H9 (cell line): ENCODE results near the gene ITIH5. TPM values are rescaled to one million over a fixed set of nuclear protein-coding genes. Genes with fewer than 3 reads are reported as not detected.

Experiments
- DNase-seq: peaks from one replicate; pipeline ENCODE4 v3.0.0-alpha.2; 2017
- H2AFZ ChIP-seq: one replicate; pipeline ENCODE4 v1.6.1; 2013; ENCODE audit warnings: mild to moderate bottlenecking, low read length, control low read depth, moderate library complexity
- H2AK5ac ChIP-seq: 2 replicates; pipeline ENCODE4 v1.6.1; 2013; ENCODE audit warnings: low read length, control low read depth, mixed read lengths; ENCODE audit not compliant: insufficient read length
- H2BK120ac ChIP-seq: one replicate; pipeline ENCODE4 v1.6.1; 2013; ENCODE audit warnings: low read depth, mild to moderate bottlenecking, low read length, control low read depth, inconsistent platforms; ENCODE audit not compliant: poor library complexity, severe bottlenecking
- H2BK12ac ChIP-seq: 2 replicates; pipeline ENCODE4 v1.6.1; 2013; ENCODE audit warnings: low read length, control low read depth, mixed read lengths, low read depth; ENCODE audit not compliant: insufficient read length
- H2BK15ac ChIP-seq: 2 replicates; pipeline ENCODE4 v1.6.1; 2013; ENCODE audit warnings: low read depth, low read length, control low read depth
- H2BK20ac ChIP-seq: one replicate; pipeline ENCODE4 v1.6.1; 2013; ENCODE audit warnings: low read depth, mild to moderate bottlenecking, low read length, control low read depth, inconsistent platforms; ENCODE audit not compliant: poor library complexity, severe bottlenecking
- H2BK5ac ChIP-seq: 2 replicates; pipeline ENCODE4 v1.6.1; 2013; ENCODE audit warnings: low read length, control low read depth, mixed read lengths; ENCODE audit not compliant: insufficient read length
- H3K14ac ChIP-seq: 2 replicates; pipeline ENCODE4 v1.6.1; 2013; ENCODE audit warnings: low read length, control low read depth; ENCODE audit not compliant: insufficient read depth
- H3K18ac ChIP-seq: 2 replicates; pipeline ENCODE4 v1.6.1; 2013; ENCODE audit warnings: low read depth, mild to moderate bottlenecking, mixed read lengths, low read length, control low read depth; ENCODE audit not compliant: insufficient read length
- H3K23ac ChIP-seq: 2 replicates; pipeline ENCODE4 v1.6.1; 2013; ENCODE audit warnings: low read length, control low read depth, mixed read lengths, low read depth; ENCODE audit not compliant: insufficient read length
- H3K23me2 ChIP-seq: 2 replicates; pipeline ENCODE4 v1.6.1; 2013; ENCODE audit warnings: low read depth, mild to moderate bottlenecking, mixed read lengths, low read length, control low read depth; ENCODE audit not compliant: insufficient read length, poor library complexity, severe bottlenecking
- H3K27ac ChIP-seq: 2 replicates; pipeline ENCODE4 v1.5.1; 2013; ENCODE audit warnings: low read length, control low read depth, mixed read lengths, low read depth; ENCODE audit not compliant: insufficient read length
- H3K27me3 ChIP-seq: 2 replicates; pipeline ENCODE4 v1.6.1; 2013; ENCODE audit warnings: low read length, control low read depth, inconsistent platforms; ENCODE audit not compliant: insufficient read depth
- H3K4ac ChIP-seq: 2 replicates; pipeline ENCODE4 v1.6.1; 2013; ENCODE audit warnings: low read depth, mild to moderate bottlenecking, control low read depth, inconsistent platforms, low read length, moderate library complexity
- H3K4me1 ChIP-seq: 2 replicates; pipeline ENCODE4 v1.6.1; 2013; ENCODE audit warnings: low read length, control low read depth, inconsistent platforms; ENCODE audit not compliant: insufficient read depth
- H3K4me2 ChIP-seq: 2 replicates; pipeline ENCODE4 v1.6.1; 2013; ENCODE audit warnings: low read length, control low read depth, mixed read lengths; ENCODE audit not compliant: insufficient read length, insufficient read depth
- H3K56ac ChIP-seq: 2 replicates; pipeline ENCODE4 v1.6.1; 2013; ENCODE audit warnings: low read depth, mild to moderate bottlenecking, mixed read lengths, low read length, control low read depth; ENCODE audit not compliant: insufficient read length
- H3K79me1 ChIP-seq: 2 replicates; pipeline ENCODE4 v1.6.1; 2013; ENCODE audit warnings: low read depth, mild to moderate bottlenecking, moderate library complexity, low read length, control low read depth, inconsistent platforms; ENCODE audit not compliant: insufficient read depth, poor library complexity, severe bottlenecking
- H3K79me2 ChIP-seq: 2 replicates; pipeline ENCODE4 v1.6.1; 2013; ENCODE audit warnings: low read length, control low read depth, inconsistent platforms; ENCODE audit not compliant: insufficient read depth
- H3K9ac ChIP-seq: 2 replicates; pipeline ENCODE4 v1.6.1; 2013; ENCODE audit warnings: low read length, control low read depth, mixed read lengths; ENCODE audit not compliant: insufficient read length; ENCODE audit errors: extremely low read depth
- H3K9me3 ChIP-seq: one replicate; pipeline ENCODE4 v1.6.1; 2013; ENCODE audit warnings: low read depth, low read length, inconsistent platforms; ENCODE audit not compliant: control insufficient read depth
- H3T11ph ChIP-seq: one replicate; pipeline ENCODE4 v1.6.1; 2013; ENCODE audit warnings: mild to moderate bottlenecking, low read length, control low read depth, inconsistent platforms
- H4K20me1 ChIP-seq: one replicate; pipeline ENCODE4 v1.6.1; 2013; ENCODE audit not compliant: control insufficient read depth, insufficient read length, insufficient read depth
- H4K5ac ChIP-seq: 2 replicates; pipeline ENCODE4 v1.6.1; 2013; ENCODE audit warnings: low read depth, mild to moderate bottlenecking, mixed read lengths, low read length, control low read depth; ENCODE audit not compliant: insufficient read length
- H4K8ac ChIP-seq: replicated peaks from 2 replicates; pipeline ENCODE4 v1.6.1; 2013; ENCODE audit warnings: low read length, control low read depth, mixed read lengths, low read depth; ENCODE audit not compliant: insufficient read length
- H4K91ac ChIP-seq: 2 replicates; pipeline ENCODE4 v1.6.1; 2013; ENCODE audit warnings: low read depth, mild to moderate bottlenecking, moderate library complexity, mixed read lengths, low read length, control low read depth; ENCODE audit not compliant: insufficient read length
- H3K27ac Mint-ChIP-seq, 3 experiments: 2 replicates in 2 of 3; 3 replicates in 1 of 3; pipeline ENCODE4 v1.8.0; 2020 to 2021; ENCODE audit warnings: mixed read lengths in 3 of 3, mild to moderate bottlenecking in 1 of 3, moderate library complexity in 1 of 3
- H3K27me3 Mint-ChIP-seq: 2 replicates; pipeline ENCODE4 v1.8.0; 2021; ENCODE audit warnings: low read depth, mild to moderate bottlenecking, moderate library complexity, mixed read lengths
- H3K36me3 Mint-ChIP-seq, 3 experiments: 2 replicates in 2 of 3; 3 replicates in 1 of 3; pipeline ENCODE4 v1.8.0; 2020 to 2021; ENCODE audit warnings: low read depth in 3 of 3, mixed read lengths in 3 of 3; ENCODE audit not compliant: insufficient read depth in 1 of 3
- H3K4me1 Mint-ChIP-seq, 2 experiments: 2 replicates each; pipeline ENCODE4 v1.8.0; 2020; ENCODE audit warnings: mixed read lengths in 2 of 2
- H3K4me3 Mint-ChIP-seq, 2 experiments: 2 replicates in 1 of 2; 3 replicates in 1 of 2; pipeline ENCODE4 v1.8.0; 2020 to 2021; ENCODE audit warnings: mild to moderate bottlenecking in 2 of 2, mixed read lengths in 2 of 2, moderate library complexity in 1 of 2
- H3K9me3 Mint-ChIP-seq, 2 experiments: 2 replicates in 1 of 2; 3 replicates in 1 of 2; pipeline ENCODE4 v1.8.0; 2020; ENCODE audit warnings: mild to moderate bottlenecking in 2 of 2, mixed read lengths in 2 of 2, moderate library complexity in 1 of 2
- WGBS: extraction: QIAGEN DNeasy Blood & Tissue Kit; methylation state at CpG from one replicate; pipeline ENCODE4 v1.1.7; 2013; ENCODE audit warnings: missing lambda C conversion rate, low lambda C conversion rate, mixed read lengths; ENCODE audit not compliant: insufficient read length; ENCODE audit errors: extremely low coverage; 5-methylcytosine and 5-hydroxymethylcytosine counted together
- total RNA-seq: library from RNA; stranded (reverse); gene quantifications from 2 replicates; pipeline ENCODE4 v1.2.1, GENCODE V29; 2021
- TF ChIP-seq, protein P1 (sequence below): fragments of 200-600 bp; sonication (generic); conservative IDR thresholded peaks from 3 replicates; pipeline ENCODE4 v1.8.0; 2021; ENCODE audit warnings: antibody characterized with exemption, mild to moderate bottlenecking

The ITIH5 gene
- total RNA-seq, 1 experiment from 2014 or later: 1.3 TPM

DNA sequence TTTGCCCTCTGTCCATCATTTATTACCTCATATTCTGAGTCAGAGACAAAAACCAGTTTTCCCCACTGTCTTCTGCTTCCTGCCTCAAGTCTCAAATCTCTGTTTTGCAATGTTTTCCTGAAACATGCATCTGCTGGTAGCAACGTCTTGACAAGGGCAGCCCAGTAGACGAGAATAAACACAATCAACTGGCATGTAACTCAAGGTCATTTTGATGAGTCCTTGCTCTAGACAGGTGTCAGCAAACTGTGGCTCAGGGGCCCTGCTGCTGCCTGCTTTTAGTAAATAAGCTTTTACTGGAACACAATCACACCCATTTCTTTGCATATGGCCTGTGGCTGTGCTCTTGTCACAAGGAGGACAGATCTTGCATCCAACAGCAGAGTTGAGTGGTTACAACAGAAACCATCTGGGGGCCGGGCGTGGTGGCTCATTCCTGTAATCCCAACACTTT is 59.8 kb downstream of the ITIH5 start:
- no peaks in the 10 kb centered on the region for H3K79me2 ChIP-seq
- H4K8ac ChIP-seq: no peak overlapping the region
- H3K9me3 ChIP-seq: no peaks in the 10 kb centered on the region
- H3K4me1 Mint-ChIP-seq: peaks cover 8 to 13% of the 10 kb centered on the region in 2 experiments; a peak in 3 of 4 replicates
- H2BK5ac ChIP-seq: no peak overlapping the region
- H3K9me3 Mint-ChIP-seq: no peaks in the 10 kb centered on the region; a peak in 1 of 5 replicates
- H2AFZ ChIP-seq: no peak overlapping the region
- no peak overlapping the region for H3K4me3 Mint-ChIP-seq
- WGBS: no CpG with 5 or more reads among the region's 4 CpGs
- H3K4me1 ChIP-seq: no peaks in the 10 kb centered on the region
- no peak for DNase-seq
- H3K14ac ChIP-seq: no peak overlapping the region
- H3K4ac ChIP-seq: no peak overlapping the region
- H2BK15ac ChIP-seq: no peak overlapping the region
- H3K27me3 Mint-ChIP-seq: no peaks in the 10 kb centered on the region; the same call in 1 of the 2 replicates
- no peak overlapping the region for H2BK120ac ChIP-seq
- H4K20me1 ChIP-seq: no peaks in the 10 kb centered on the region
- no peak overlapping the region for H3T11ph ChIP-seq
- H2BK12ac ChIP-seq: no peak overlapping the region
- no peak overlapping the region for H3K9ac ChIP-seq
- no peak overlapping the region for H3K27ac ChIP-seq
- no peak overlapping the region for H2BK20ac ChIP-seq
- H3K4me2 ChIP-seq: no peak overlapping the region
- H3K79me1 ChIP-seq: no peaks in the 10 kb centered on the region
- H3K27ac Mint-ChIP-seq: no peak overlapping the region
- H3K56ac ChIP-seq: no peak overlapping the region
- H4K91ac ChIP-seq: no peak overlapping the region
- no peak overlapping the region for H2AK5ac ChIP-seq
- TF ChIP-seq, protein P1, sequence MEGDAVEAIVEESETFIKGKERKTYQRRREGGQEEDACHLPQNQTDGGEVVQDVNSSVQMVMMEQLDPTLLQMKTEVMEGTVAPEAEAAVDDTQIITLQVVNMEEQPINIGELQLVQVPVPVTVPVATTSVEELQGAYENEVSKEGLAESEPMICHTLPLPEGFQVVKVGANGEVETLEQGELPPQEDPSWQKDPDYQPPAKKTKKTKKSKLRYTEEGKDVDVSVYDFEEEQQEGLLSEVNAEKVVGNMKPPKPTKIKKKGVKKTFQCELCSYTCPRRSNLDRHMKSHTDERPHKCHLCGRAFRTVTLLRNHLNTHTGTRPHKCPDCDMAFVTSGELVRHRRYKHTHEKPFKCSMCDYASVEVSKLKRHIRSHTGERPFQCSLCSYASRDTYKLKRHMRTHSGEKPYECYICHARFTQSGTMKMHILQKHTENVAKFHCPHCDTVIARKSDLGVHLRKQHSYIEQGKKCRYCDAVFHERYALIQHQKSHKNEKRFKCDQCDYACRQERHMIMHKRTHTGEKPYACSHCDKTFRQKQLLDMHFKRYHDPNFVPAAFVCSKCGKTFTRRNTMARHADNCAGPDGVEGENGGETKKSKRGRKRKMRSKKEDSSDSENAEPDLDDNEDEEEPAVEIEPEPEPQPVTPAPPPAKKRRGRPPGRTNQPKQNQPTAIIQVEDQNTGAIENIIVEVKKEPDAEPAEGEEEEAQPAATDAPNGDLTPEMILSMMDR: no peak
- no peak overlapping the region for H3K18ac ChIP-seq
- no peak overlapping the region for H3K23ac ChIP-seq
- no peaks in the 10 kb centered on the region for H3K23me2 ChIP-seq
- H3K36me3 Mint-ChIP-seq: no peaks in the 10 kb centered on the region; a peak in 1 of 7 replicates
- no peaks in the 10 kb centered on the region for H3K27me3 ChIP-seq
- no peak overlapping the region for H4K5ac ChIP-seq
